HG02588 (cell line): Measurements from ENCODE around the gene CSTF1.

Experiments used
- ATAC-seq: cut with Tn5 transposase; IDR thresholded peaks from one replicate; pipeline ENCODE4 v1.9.1; 2021; ENCODE audit warnings: mild to moderate bottlenecking, moderate library complexity; ENCODE audit not compliant: unreplicated experiment

Gene CSTF1

DNA sequence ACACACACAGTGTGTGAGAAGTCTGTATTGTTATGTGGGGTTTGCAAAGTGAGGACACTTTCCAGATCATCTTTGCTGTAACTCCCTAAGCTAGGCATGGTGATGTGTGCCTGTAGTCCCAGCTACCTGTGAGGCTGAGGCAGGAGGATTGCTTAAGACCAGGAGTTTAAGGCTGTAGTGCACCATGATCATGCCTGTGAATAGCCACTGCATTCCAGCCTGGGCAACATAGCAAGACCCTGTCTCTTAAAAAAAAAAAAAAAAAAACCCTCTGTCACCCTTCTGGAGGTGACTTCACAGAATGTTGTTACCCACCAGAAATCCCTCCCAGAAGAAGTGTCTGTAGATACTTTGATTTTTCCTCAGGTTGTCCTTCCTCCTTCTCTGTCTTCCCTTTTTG is 34.5 kb downstream of the CSTF1 start:
- no peak for ATAC-seq

GRCh38 chr20:56427797-56428196 is 35.4 kb downstream of the CSTF1 start:
- no peak for ATAC-seq

GRCh38 chr20:56428410-56428809 is 36.0 kb downstream of the CSTF1 start:
- ATAC-seq = no peak

DNA sequence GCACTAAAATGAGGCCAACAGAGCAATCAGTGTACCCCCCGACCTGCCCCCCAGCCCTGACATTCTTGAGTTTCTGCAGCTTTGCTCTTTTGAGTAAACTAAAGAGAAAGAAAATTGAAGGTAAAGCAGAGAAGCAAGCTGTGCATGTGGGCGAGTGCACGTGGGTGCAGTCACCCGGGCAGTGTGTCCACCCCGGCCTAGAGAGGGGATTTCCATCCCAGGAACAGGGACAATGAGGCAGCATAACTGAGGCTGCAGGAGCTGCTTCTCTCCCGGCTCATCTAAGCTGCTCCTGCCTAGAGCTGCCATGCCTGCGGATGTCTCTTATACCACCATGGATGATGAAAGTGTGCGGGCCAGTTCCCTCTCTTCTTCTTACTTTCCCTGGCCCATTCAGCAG is 36.4 kb downstream of the CSTF1 start:
- ATAC-seq = no peak

DNA sequence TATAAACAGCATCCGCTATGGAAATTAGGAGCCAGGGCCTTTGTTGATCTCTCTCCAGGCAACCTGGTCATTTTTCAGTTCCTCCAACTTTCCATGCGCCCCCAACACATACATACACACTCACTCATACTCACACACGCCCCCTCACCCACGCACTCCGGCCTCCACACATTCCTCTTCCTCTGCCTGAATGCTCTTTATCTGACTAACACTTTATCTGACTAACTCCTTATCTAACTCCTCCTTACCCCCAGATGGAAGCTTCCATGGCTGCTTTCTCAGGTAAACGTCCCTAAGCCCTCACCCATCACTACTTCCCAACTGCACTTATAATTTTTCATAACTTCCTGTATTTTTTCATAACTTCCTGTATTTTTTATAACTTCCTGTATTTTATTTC is 37.1 kb downstream of the CSTF1 start:
- ATAC-seq = no peak

DNA sequence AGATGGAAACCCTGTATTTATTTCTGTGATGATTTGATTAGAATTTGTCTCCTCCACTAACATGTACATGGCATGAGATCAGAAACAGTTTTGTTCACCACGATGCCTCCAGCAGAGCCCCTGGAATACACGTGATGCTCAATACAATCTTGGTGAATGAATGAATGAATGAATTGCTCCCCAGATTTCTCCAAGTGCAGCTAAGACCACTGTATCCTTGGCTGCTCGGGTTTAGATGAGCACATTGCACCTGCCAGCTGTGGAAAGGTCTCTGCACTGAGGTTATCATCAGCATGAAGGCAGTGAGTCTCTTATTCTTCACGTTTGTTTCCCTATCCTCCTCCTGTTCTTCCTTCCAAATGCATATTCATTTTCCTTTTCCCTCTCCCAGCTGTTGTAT is 37.5 kb downstream of the CSTF1 start:
- ATAC-seq = no peak

- ATAC-seq = no peak
Observed at GRCh38 chr20:56430461-56430860, 38.0 kb downstream of the CSTF1 start.

DNA sequence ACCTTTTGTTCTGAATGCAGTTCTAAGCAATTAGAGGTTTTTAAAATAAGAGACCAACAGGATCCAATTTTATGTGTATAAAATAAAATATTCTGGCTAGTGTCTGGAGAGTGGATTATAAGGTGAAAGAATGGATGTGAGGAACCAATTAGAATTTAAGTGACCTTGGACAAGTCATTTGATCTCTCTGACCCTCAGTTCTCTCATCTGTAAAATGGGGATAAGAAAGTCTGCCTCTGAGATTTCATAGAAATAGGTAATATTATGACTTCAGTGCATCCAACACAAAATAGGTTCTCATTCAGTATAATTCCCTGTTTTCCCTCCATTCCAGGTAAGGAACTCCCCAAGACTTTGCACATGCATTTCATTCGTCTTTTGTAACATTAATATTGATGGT is 38.5 kb downstream of the CSTF1 start:
- ATAC-seq = no peak

GRCh38 chr20:56431471-56431870 is 39.0 kb downstream of the CSTF1 start:
- ATAC-seq = no peak

GRCh38 chr20:56433221-56433879 is 40.9 kb downstream of the CSTF1 start:
- no peak for ATAC-seq

DNA sequence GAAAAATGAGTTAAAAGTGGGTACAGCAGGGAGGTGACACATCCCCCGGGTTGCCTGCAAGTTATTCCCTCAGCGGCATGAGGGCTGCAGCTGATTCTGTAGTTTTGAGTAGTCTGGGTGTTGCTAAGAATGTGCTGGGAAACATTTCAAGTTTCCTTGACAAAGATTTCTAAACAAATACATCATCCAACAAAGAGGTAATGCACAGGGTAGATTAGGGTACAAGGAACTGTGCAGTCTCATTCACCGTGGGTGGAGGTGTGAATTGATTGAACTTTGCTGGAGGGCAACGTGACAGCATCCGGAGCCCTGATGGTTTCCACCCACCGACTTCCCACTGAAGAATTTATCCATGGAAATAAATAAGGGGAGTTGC is 41.4 kb downstream of the CSTF1 start:
- ATAC-seq = no peak

DNA sequence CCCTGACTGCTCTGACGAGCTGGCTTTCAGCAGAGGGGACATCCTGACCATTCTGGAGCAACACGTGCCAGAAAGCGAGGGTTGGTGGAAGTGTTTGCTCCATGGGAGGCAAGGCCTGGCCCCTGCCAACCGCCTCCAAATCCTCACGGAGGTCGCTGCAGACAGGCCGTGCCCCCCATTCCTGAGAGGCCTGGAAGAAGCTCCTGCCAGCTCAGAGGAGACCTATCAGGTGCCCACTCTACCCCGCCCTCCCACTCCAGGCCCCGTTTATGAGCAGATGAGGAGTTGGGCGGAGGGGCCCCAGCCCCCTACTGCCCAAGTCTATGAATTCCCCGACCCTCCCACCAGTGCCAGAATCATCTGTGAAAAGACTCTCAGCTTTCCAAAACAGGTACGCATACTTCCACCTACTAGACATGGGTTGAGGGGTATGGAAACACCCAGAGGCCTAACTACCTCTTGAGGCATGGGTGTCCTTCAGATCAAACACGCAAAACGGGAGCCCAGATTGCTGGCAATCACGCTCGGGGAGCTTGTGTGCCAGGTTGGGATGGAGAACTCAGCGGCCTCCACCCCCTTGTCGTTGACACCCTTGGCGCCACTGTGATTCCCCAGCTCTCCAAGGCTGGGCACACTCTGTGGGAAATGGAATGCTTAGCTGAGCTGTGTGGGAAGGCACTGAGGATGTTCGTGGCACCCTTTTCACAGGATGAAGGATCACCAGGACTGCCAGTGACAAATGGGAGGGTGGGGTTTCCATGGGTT is 44.9 kb downstream of the CSTF1 start:
- no peak for ATAC-seq

DNA sequence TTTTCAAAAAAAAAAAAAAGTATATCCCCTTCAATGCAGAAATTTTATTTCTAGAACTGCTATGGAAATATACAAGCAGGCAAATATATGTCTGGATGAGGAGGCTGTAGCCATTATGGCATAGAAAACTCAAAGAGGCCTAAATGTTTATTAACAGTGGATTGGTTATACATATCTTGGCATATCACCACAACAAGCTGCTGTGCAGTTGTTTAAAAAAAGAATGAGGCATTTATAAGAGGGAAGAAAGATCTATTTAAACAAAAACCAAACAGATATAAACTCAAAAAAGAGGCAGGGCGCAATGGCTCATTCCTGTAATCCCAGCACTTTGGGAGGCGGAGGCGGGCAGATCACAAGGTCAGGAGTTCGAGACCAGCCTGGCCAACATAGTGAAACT is 45.8 kb downstream of the CSTF1 start:
- ATAC-seq = no peak

- no peak for ATAC-seq
Observed at GRCh38 chr20:56439771-56440291, 47.4 kb downstream of the CSTF1 start.

- ATAC-seq = peak; percentile 77
Observed at GRCh38 chr20:56440346-56441007, 48.0 kb downstream of the CSTF1 start.

DNA sequence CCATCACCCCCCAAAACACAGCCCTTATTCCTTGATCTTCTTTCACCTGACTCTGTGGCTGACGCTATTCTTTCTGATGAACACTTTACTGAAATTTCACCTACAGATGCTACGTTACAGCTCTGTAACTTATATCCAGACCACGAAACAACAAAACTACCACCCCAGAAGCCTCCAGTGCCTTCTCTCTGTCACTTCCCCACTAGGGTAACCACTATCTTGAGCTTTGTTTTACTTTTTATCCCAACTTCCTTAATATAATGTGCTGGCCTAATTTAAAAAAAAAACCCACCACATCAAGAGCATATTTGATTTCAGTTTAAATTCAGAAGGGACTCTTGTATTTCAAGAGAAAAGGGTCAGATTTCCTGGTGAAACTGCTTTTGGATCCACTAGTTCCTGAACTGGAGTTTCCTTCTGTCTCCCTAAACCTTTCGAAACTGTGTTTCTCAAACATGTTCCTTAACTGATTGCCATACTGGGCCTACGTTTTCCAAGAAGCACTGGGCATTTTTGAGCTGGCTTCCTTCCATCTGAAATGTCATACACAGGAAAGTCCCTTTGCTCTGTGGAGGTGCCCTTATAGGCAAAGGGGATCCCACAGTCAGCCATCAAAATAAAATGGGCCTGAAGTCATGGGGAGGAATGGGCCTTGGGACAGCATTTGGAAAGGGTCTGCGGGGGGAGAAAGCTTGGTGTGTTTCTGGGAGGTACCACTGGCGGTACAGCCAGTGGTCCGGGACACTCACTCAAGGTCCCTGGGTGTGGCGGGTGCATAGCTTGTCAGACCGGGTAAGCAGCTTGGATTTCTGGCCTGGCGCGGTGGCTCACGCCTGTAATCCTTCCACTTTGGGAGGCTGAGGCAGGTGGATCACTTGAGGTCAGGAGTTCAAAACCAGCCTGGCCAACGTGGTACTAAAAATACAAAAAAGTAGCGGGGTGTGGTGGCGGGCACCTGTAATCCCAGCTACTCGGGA is 50.2 kb downstream of the CSTF1 start:
- ATAC-seq = no peak

DNA sequence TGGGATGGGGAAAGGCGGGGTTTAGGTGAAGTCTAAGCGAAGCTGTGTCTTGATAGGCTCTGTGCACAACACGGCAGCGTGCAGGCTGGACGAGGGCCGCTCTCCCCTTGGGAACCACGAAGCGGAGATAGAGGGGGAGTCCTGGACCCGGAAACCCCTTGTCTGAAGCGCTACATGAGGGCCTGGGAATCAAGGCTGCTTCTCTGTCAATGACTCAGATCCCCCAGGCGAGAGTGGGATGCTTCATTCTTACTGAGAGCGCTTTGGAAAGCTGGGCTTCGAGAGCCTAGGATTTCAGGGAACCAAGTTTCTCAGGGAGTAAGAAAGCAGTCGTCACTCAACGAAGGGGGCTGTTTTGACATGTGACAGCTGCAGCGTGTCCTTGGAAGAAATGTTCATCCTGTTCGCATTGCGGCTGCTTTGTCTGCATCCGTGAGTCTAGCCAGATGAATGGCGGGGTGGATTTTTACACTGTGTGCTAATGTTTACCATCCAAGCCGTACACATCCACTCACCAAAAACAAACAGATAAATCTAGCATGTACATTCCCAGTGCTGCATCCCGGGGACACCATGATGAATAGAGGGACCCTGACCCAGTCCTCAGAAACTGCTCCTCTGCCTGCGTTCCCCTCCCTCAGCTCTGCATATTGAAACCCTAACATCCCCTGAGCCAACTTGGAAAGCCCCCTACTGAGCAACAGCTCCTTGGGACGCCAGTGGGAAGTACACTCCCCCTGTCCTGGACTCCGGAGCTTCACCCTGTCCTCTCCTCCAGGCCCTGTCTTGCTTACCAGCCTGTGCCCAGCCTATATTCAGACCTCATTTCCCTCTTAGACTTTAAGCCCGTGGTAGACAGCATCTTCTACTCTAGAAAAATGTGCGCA is 51.5 kb downstream of the CSTF1 start:
- ATAC-seq = no peak

GRCh38 chr20:56445130-56445529 is 52.7 kb downstream of the CSTF1 start:
- no peak for ATAC-seq

- ATAC-seq = no peak
Observed at GRCh38 chr20:56445540-56445939, 53.1 kb downstream of the CSTF1 start.

DNA sequence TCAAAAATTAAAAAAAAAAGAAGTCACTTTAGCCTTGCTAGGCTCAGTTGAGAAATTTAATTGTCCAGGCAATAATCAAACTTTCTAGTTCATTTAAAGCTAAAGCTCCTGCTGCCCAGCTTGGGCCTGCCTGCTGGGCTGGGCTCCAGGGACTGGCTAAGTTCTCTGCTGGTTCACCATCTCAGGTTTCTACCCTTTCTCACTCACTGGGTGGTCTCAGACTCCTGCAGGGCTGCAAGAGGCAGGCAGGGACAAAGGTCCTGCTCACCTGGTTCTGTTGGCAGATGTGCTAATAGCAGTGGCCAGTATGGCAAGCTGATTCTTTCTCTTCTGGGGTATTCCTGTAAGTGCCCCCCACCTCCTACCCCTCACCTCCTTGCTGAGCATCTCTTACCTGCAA is 54.8 kb downstream of the CSTF1 start:
- ATAC-seq = no peak
